Uterus (tissue), 2 donors: ENCODE results near the gene EML1.

Source experiments
- POLR2A ChIP-seq, 2 donors: fragments of 450-650 bp; IDR thresholded peaks; one replicate each; pipeline ENCODE4 v1.6.1; 2016; ENCODE audit warnings: antibody characterized with exemption in 2 of 2, mild to moderate bottlenecking in 1 of 2, moderate library complexity in 1 of 2
- TF ChIP-seq, protein P1 (sequence below), 4 experiments: fragments of 200-600 bp in 2 of 4; fragments of 450-650 bp in 2 of 4; sonication (generic) in 2 of 4; IDR thresholded peaks; one replicate each; pipeline ENCODE4 v1.5.1; 2016 to 2019; ENCODE audit warnings: antibody characterized with exemption in 4 of 4, mild to moderate bottlenecking in 2 of 4, moderate library complexity in 1 of 4

DNA sequence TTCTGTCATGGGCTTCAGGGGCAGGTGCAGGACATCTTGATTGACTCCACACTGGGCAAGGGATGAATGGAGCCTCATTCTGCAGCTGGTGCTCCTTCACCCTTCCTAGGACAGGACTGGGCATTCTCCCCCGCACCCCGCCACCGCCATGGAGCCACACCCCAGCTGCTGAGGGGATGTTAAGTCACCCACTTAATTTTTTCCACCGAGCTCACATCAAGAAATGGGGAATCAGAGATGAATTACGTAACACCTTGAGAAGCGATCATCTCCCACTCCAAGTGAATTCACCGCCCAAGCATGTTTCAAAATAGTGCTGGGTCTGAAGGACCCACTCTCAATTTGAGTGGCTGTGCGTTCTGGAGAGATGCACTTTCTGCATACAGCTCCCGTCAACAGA, 94.2 kb downstream of the EML1 start:
- TF ChIP-seq, protein P1, sequence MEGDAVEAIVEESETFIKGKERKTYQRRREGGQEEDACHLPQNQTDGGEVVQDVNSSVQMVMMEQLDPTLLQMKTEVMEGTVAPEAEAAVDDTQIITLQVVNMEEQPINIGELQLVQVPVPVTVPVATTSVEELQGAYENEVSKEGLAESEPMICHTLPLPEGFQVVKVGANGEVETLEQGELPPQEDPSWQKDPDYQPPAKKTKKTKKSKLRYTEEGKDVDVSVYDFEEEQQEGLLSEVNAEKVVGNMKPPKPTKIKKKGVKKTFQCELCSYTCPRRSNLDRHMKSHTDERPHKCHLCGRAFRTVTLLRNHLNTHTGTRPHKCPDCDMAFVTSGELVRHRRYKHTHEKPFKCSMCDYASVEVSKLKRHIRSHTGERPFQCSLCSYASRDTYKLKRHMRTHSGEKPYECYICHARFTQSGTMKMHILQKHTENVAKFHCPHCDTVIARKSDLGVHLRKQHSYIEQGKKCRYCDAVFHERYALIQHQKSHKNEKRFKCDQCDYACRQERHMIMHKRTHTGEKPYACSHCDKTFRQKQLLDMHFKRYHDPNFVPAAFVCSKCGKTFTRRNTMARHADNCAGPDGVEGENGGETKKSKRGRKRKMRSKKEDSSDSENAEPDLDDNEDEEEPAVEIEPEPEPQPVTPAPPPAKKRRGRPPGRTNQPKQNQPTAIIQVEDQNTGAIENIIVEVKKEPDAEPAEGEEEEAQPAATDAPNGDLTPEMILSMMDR (IDR thresholded peaks at IDR 0.05) = no peak
- no peak for TF ChIP-seq POLR2A (IDR thresholded peaks at IDR 0.05)
